Measurements from ENCODE around the gene LPA. TPM values are rescaled to one million over a fixed set of nuclear protein-coding genes. Genes with fewer than 3 reads are reported as not detected.

Gene LPA
- total and polyA plus RNA-seq, 2 of the 13 experiments (the other 11 are each of a cell fraction or from before 2014, with no cell fraction given) = not detected

DNA sequence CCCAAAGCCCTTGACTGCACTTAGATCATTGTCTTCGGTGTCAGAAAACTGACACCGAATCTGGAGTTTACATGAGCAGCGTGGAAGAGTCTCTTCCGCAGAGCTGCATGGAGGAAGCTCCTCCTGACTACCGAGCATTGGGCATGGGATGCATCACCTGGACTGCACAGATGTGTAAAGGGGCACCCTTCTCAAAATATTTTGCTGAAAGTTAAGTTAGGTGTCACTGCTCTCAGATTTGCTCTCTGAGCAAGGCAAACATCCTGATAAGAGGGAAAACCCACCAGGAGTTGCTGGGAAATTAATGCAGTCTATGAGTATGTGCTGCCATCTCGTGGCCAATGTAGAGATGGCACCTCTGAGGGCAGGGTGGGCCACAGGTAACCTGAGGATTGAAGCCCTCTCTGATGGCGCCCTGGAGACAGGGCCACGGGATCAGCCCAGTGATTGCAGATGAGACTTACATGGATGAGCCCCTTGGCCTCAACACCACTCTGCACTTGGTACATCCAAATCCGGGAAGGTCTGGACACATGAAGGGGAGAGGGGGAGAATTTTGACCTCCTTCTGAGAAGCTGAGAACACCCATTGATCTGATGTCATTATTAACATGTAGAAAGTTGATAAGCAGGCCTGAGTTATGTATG lies 129.9 kb downstream of the LPA start:
- Histone ChIP-seq H4K20me1 (ENCODE audit: insufficient read depth, low read length) (no peaks in the 10 kb centered on the region), H3K4me2 (ENCODE audit: low read depth, low read length) (no peak overlapping the region; the same call in 1 of the 2 replicates), H3K79me2 (ENCODE audit: insufficient read depth, low read length) (no peaks in the 10 kb centered on the region), H3K4me3 (replicated peaks in 1 of 3; ENCODE audit: insufficient read depth in 1 of 3, low read depth in 2 of 3, low read length in 3 of 3) (no peak overlapping the region), H3K27me3 (ENCODE audit: control insufficient read depth in 1 of 2, insufficient read depth in 2 of 2, low read length in 2 of 2) (no peaks in the 10 kb centered on the region), H2AFZ (ENCODE audit: low read length) (no peak overlapping the region), H3K36me3 (replicated peaks in 1 of 2; ENCODE audit: control insufficient read depth in 1 of 2, insufficient read depth in 2 of 2, low read length in 2 of 2) (no peaks in the 10 kb centered on the region), H3K9me3 (ENCODE audit: low read length) (peaks cover 6% of the 10 kb centered on the region), H3K27ac (ENCODE audit: extremely low read length, insufficient read depth, low read length) (no peak overlapping the region), H3K4me1 (ENCODE audit: insufficient read depth, low read length) (peaks cover 4% of the 10 kb centered on the region; the same call in 1 of the 2 replicates), H3K9ac (ENCODE audit: insufficient read depth, low read depth, low read length) (no peak overlapping the region)
- 17% methylated on average over 8 of the region's 9 CpGs for WGBS (ENCODE audit: low lambda C conversion rate)
- ChIA-PET POLR2A (no interaction called here), CTCF (ENCODE audit: low intra/inter-chr PET ratio, low total read pairs) (interaction anchor here (1.3 to 2.3 kb wide), 3 partner anchors 14 to 671 kb away, joined by 4 to 28 read pairs (median 8); no protein-coding TSS in a partner anchor)
- in situ Hi-C loops (cut with HindIII; ENCODE audit: extremely low pct_ligation_motif_present, low pct_unique_long_range_greater_than_20kb) (no loop called here), intact Hi-C loops (cut with micrococcal nuclease; ENCODE audit: unreplicated experiment) (loop anchor here (1.0 kb wide), 4 partner anchors 14 to 671 kb away; no protein-coding TSS in a partner anchor)
- BruUV-seq (replicated peaks) = no TSS peak
- peak; percentile 86 for FAIRE-seq
- ATAC-seq = peak; percentile 96
- peak; percentile 52 for DNase-seq (ENCODE audit: low spot score)
- TF ChIP-seq NRL (CRISPR knock-in tag; IDR thresholded peaks at IDR 0.05; ENCODE audit: borderline replicate concordance) (no peak), ZNF550 (CRISPR knock-in tag; IDR thresholded peaks at IDR 0.05; ENCODE audit: borderline replicate concordance) (no peak), FOXC1 (CRISPR knock-in tag; IDR thresholded peaks at IDR 0.05; ENCODE audit: borderline replicate concordance) (peak; percentile 72; the same call in 1 of the 2 replicates), ATM (IDR thresholded peaks at IDR 0.05; ENCODE audit: borderline replicate concordance) (no peak), ZNF775 (CRISPR knock-in tag; IDR thresholded peaks at IDR 0.05; ENCODE audit: borderline replicate concordance) (no peak), ZFP1 (CRISPR knock-in tag; IDR thresholded peaks at IDR 0.05) (no peak), ZNF34 (CRISPR knock-in tag; IDR thresholded peaks at IDR 0.05; ENCODE audit: borderline replicate concordance) (no peak), KMT2A (CRISPR knock-in tag; IDR thresholded peaks at IDR 0.05) (no peak), RFXAP (CRISPR knock-in tag; IDR thresholded peaks at IDR 0.05; ENCODE audit: borderline replicate concordance) (no peak), THYN1 (CRISPR knock-in tag; IDR thresholded peaks at IDR 0.05; ENCODE audit: borderline replicate concordance, low read depth) (no peak), HOXD1 (CRISPR knock-in tag; IDR thresholded peaks at IDR 0.05) (no peak), SMYD3 (CRISPR knock-in tag; IDR thresholded peaks at IDR 0.05) (no peak)
- TF ChIP-seq, protein P1, sequence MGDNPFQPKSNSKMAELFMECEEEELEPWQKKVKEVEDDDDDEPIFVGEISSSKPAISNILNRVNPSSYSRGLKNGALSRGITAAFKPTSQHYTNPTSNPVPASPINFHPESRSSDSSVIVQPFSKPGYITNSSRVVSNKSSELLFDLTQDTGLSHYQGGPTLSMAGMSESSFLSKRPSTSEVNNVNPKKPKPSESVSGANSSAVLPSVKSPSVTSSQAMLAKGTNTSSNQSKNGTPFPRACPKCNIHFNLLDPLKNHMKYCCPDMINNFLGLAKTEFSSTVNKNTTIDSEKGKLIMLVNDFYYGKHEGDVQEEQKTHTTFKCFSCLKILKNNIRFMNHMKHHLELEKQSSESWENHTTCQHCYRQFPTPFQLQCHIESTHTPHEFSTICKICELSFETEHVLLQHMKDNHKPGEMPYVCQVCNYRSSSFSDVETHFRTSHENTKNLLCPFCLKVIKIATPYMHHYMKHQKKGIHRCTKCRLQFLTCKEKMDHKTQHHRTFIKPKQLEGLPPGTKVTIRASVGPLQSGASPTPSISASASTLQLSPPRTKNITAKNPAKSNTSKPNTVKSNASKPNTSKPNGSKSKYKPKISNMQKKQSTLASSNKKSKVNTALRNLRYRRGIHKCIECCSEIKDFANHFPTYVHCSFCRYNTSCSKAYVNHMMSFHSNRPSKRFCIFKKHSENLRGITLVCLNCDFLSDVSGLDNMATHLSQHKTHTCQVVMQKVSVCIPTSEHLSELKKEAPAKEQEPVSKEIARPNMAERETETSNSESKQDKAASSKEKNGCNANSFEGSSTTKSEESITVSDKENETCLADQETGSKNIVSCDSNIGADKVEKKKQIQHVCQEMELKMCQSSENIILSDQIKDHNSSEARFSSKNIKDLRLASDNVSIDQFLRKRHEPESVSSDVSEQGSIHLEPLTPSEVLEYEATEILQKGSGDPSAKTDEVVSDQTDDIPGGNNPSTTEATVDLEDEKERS (CRISPR knock-in tag; IDR thresholded peaks at IDR 0.05) = no peak
- TF ChIP-seq, protein P2, sequence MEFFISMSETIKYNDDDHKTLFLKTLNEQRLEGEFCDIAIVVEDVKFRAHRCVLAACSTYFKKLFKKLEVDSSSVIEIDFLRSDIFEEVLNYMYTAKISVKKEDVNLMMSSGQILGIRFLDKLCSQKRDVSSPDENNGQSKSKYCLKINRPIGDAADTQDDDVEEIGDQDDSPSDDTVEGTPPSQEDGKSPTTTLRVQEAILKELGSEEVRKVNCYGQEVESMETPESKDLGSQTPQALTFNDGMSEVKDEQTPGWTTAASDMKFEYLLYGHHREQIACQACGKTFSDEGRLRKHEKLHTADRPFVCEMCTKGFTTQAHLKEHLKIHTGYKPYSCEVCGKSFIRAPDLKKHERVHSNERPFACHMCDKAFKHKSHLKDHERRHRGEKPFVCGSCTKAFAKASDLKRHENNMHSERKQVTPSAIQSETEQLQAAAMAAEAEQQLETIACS (CRISPR knock-in tag; IDR thresholded peaks at IDR 0.05) = no peak
- TF ChIP-seq, protein P3, sequence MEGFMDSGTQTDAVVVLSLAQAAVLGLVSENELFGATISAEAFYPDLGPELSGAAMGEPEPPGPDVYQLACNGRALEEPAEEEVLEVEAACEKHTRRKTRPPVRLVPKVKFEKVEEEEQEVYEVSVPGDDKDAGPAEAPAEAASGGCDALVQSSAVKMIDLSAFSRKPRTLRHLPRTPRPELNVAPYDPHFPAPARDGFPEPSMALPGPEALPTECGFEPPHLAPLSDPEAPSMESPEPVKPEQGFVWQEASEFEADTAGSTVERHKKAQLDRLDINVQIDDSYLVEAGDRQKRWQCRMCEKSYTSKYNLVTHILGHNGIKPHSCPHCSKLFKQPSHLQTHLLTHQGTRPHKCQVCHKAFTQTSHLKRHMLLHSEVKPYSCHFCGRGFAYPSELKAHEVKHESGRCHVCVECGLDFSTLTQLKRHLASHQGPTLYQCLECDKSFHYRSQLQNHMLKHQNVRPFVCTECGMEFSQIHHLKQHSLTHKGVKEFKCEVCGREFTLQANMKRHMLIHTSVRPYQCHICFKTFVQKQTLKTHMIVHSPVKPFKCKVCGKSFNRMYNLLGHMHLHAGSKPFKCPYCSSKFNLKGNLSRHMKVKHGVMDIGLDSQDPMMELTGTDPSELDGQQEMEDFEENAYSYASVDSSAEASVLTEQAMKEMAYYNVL (CRISPR knock-in tag; IDR thresholded peaks at IDR 0.05; ENCODE audit: borderline replicate concordance) = no peak
